MM.1S (cell line): Measurements from ENCODE around the gene MFRP.

Source experiments
- DNase-seq: peaks from one replicate; pipeline ENCODE4 v3.0.0-alpha.2; 2015
- H2AFZ ChIP-seq: fragments of 300-600 bp; sonication (generic); 2 replicates; pipeline ENCODE4 v1.6.0; 2016; ENCODE audit warnings: antibody characterized with exemption, low read length
- H3F3A ChIP-seq: fragments of 300-600 bp; sonication (generic); 2 replicates; pipeline ENCODE4 v1.6.1; 2016; ENCODE audit warnings: mild to moderate bottlenecking, antibody characterized with exemption, low read length, moderate library complexity, mixed read lengths; ENCODE audit not compliant: insufficient read depth
- H3K27ac ChIP-seq: fragments of 300-600 bp; sonication (generic); 2 replicates; pipeline ENCODE4 v1.5.1; 2016; ENCODE audit warnings: mild to moderate bottlenecking, low read length
- H3K27me3 ChIP-seq: fragments of 300-600 bp; sonication (generic); replicated peaks from 2 replicates; pipeline ENCODE4 v1.6.0; 2016; ENCODE audit warnings: low read length; ENCODE audit not compliant: insufficient read depth
- H3K36me3 ChIP-seq: fragments of 300-600 bp; sonication (generic); replicated peaks from 2 replicates; pipeline ENCODE4 v1.6.1; 2016; ENCODE audit warnings: mild to moderate bottlenecking, low read length, mixed read lengths; ENCODE audit not compliant: insufficient read depth
- H3K4me1 ChIP-seq: fragments of 300-600 bp; sonication (generic); 2 replicates; pipeline ENCODE4 v1.6.1; 2016; ENCODE audit warnings: low read length, mixed read lengths
- H3K4me2 ChIP-seq: fragments of 300-600 bp; sonication (generic); 2 replicates; pipeline ENCODE4 v1.6.0; 2016; ENCODE audit warnings: low read depth, low read length
- H3K4me3 ChIP-seq: fragments of 300-600 bp; sonication (generic); 2 replicates; pipeline ENCODE4 v1.5.1; 2016; ENCODE audit warnings: low read length, mixed read lengths
- H3K79me2 ChIP-seq: fragments of 300-600 bp; sonication (generic); 2 replicates; pipeline ENCODE4 v1.6.1; 2016; ENCODE audit warnings: mixed run types, low read length, mixed read lengths
- H3K9ac ChIP-seq: fragments of 300-600 bp; sonication (generic); 2 replicates; pipeline ENCODE4 v1.6.1; 2016; ENCODE audit warnings: low read length, mixed read lengths
- H3K9me2 ChIP-seq: fragments of 300-600 bp; sonication (generic); replicated peaks from 2 replicates; pipeline ENCODE4 v1.6.1; 2016; ENCODE audit warnings: mild to moderate bottlenecking, low read length, mixed read lengths; ENCODE audit not compliant: insufficient read depth
- H3K9me3 ChIP-seq: fragments of 300-600 bp; sonication (generic); replicated peaks from 2 replicates; pipeline ENCODE4 v1.6.1; 2016; ENCODE audit warnings: mild to moderate bottlenecking, low read length, mixed read lengths; ENCODE audit not compliant: insufficient read depth
- H4K20me1 ChIP-seq: fragments of 300-600 bp; sonication (generic); 2 replicates; pipeline ENCODE4 v1.6.1; 2016; ENCODE audit warnings: mild to moderate bottlenecking, low read length, moderate library complexity, mixed read lengths; ENCODE audit not compliant: insufficient read depth
- CTCF ChIP-seq: fragments of 300-600 bp; sonication (generic); IDR thresholded peaks from 2 replicates; pipeline ENCODE4 v1.5.1; 2016; ENCODE audit warnings: antibody characterized with exemption, low read length, mixed read lengths
- EZH2 ChIP-seq: fragments of 300-600 bp; sonication (generic); optimal IDR thresholded peaks from 2 replicates; pipeline ENCODE3; 2017; ENCODE audit warnings: low read depth, mild to moderate bottlenecking, antibody characterized with exemption, low read length, mixed read lengths
- EZH2phosphoT487 ChIP-seq: fragments of 300-600 bp; sonication (generic); IDR thresholded peaks from 2 replicates; pipeline ENCODE4 v1.6.1; 2018; ENCODE audit warnings: antibody characterized with exemption, low read length

Gene MFRP

GRCh38 chr11:119378851-119379465, 32.5 kb upstream of the MFRP start:
- H3K27ac ChIP-seq: no peak overlapping the region
- no peak overlapping the region for H3K9ac ChIP-seq

GRCh38 chr11:119377961-119378667, 31.6 kb upstream of the MFRP start:
- no peaks in the 10 kb centered on the region for H3K9me3 ChIP-seq
- no peaks in the 10 kb centered on the region for H4K20me1 ChIP-seq
- H3K27ac ChIP-seq: peak overlapping the region; percentile 59; the same call in 1 of the 2 replicates
- no peaks in the 10 kb centered on the region for H3K36me3 ChIP-seq
- peak; percentile 58 for DNase-seq
- peaks cover 13% of the 10 kb centered on the region; the same call in 1 of the 2 replicates for H3K27me3 ChIP-seq
- TF ChIP-seq CTCF: no peak
- no peaks in the 10 kb centered on the region for H3K9me2 ChIP-seq
- peak overlapping the region; percentile 25; the same call in 1 of the 2 replicates for H3K9ac ChIP-seq
- H3K4me3 ChIP-seq: no peak overlapping the region
- H2AFZ ChIP-seq: peak overlapping the region; percentile 73
- H3K79me2 ChIP-seq: no peaks in the 10 kb centered on the region
- H3K4me1 ChIP-seq: peaks cover 25% of the 10 kb centered on the region
- H3K4me2 ChIP-seq: peak overlapping the region; percentile 64
- H3F3A ChIP-seq: no peaks in the 10 kb centered on the region

More at GRCh38 chr11:119378851-119379465, 32.5 kb upstream of the MFRP start:
- H3K27me3 ChIP-seq: peaks cover 13% of the 10 kb centered on the region; the same call in 1 of the 2 replicates
- no peak for DNase-seq
- H3K4me1 ChIP-seq: peaks cover 25% of the 10 kb centered on the region
- H3K9me3 ChIP-seq: no peaks in the 10 kb centered on the region
- H3K4me2 ChIP-seq: no peak overlapping the region
- H3F3A ChIP-seq: no peaks in the 10 kb centered on the region
- H3K79me2 ChIP-seq: no peaks in the 10 kb centered on the region
- no peak overlapping the region for H3K4me3 ChIP-seq
- TF ChIP-seq CTCF (no peak), EZH2phosphoT487 (no peak), EZH2 (no peak)
- no peaks in the 10 kb centered on the region for H3K36me3 ChIP-seq
- H3K9me2 ChIP-seq: no peaks in the 10 kb centered on the region
- no peaks in the 10 kb centered on the region for H4K20me1 ChIP-seq
- H2AFZ ChIP-seq: no peak overlapping the region

- Histone ChIP-seq H3K27me3 (peaks cover 13% of the 10 kb centered on the region; the same call in 1 of the 2 replicates), H3K4me2 (peak overlapping the region; percentile 64), H3K4me1 (peaks cover 25% of the 10 kb centered on the region), H3F3A (no peaks in the 10 kb centered on the region), H3K9me2 (no peaks in the 10 kb centered on the region), H3K4me3 (no peak overlapping the region), H2AFZ (peak overlapping the region; percentile 73), H3K9ac (peak overlapping the region; percentile 25; the same call in 1 of the 2 replicates), H3K9me3 (no peaks in the 10 kb centered on the region), H3K36me3 (no peaks in the 10 kb centered on the region), H4K20me1 (no peaks in the 10 kb centered on the region), H3K79me2 (no peaks in the 10 kb centered on the region), H3K27ac (peak overlapping the region; percentile 59; the same call in 1 of the 2 replicates)
- no peak for TF ChIP-seq EZH2phosphoT487
- no peak for TF ChIP-seq EZH2
- no peak for TF ChIP-seq CTCF
- no peak for DNase-seq
Measured at GRCh38 chr11:119377112-119377901, 30.8 kb upstream of the MFRP start.
